Caki2 (cell line): ENCODE results near the gene SEC24C. TPM values are rescaled to one million over a fixed set of nuclear protein-coding genes. Genes with fewer than 3 reads are reported as not detected.
A peak's percentile ranks its signal among the peaks of the same experiment; 100 is the strongest.
"Not testable (repeated sequence)": the region's sequence is repeated elsewhere in the genome, so short reads cannot be mapped to it uniquely, and the experiment has no call there.

Source experiments
- DNase-seq: peaks from one replicate; pipeline ENCODE4 v3.0.0-alpha.2; 2015; ENCODE audit warnings: low read depth
- in situ Hi-C: cut with HindIII; loops from 2 replicates; pipeline ENCODE4 v1.10.0; 2016; ENCODE audit warnings: low sequenced_read_pairs, low pct_unique_long_range_greater_than_20kb, mixed read lengths
- total RNA-seq: library from RNA; depleted of rRNA; stranded (reverse); fragments of >200 nt; shearing (Covaris generic); gene quantifications from 2 replicates; pipeline ENCODE4 v1.2.3, GENCODE V29; 2014; ENCODE audit warnings: low replicate concordance

Gene SEC24C
- total RNA-seq, 1 experiment from 2014 or later, result 81.1 TPM

DNA sequence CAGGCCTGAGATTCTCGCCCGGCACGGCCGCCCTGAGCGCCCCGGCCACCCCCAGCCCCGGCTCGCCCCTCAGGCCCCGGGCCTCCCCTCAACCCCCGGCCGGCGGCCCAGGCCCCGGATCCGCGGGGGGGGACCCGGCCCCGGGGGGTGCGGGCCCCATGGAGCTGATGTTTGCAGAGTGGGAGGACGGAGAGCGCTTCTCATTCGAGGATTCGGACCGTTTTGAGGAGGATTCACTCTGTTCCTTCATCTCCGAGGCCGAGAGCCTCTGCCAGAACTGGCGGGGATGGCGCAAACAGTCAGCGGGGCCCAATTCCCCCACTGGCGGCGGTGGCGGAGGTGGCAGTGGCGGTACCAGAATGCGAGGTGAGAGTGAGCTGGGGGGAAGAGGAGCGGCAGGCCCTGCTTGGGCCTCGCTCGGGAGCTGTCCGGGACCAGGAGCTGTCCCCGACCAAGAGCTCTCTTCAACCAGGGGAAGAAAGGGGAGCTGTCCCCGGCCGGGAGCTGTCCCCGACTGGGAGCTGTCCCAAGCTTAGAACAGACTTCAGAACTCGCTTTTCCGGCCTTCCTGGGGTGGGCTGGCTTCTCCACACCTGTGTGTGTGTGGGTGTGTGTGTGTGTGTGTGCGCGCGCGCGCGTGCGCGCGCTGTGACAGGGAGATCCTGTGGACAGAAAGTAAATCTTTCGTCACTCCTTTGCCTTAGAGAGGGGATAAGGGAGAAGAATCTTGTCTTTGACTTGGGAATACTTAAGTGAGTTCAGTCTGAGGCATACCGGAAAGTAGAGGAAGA lies 41.7 kb downstream of the SEC24C start:
- DNase-seq, result peak; percentile 47
- in situ Hi-C loops, result no loop called here

DNA sequence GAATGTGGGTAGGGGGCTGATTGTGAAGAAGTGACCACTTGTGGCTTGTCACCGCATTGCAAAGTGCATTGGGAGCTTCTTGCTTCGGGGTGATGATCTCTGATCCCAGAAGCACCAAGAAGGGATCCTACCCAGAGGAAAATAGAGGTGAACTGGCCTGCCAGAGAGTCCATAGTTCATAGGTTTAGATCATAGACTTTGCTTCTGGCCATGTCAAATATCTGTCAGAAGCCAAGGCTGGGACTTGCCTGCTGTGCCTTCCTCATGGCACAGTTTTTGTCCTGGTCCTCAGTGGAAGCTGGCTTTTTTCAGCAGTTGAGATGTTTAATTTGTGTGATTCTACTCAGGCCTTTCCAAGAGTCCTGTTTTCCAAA lies 42.3 kb downstream of the SEC24C start:
- DNase-seq, result no peak
- in situ Hi-C loops, result no loop called here

DNA sequence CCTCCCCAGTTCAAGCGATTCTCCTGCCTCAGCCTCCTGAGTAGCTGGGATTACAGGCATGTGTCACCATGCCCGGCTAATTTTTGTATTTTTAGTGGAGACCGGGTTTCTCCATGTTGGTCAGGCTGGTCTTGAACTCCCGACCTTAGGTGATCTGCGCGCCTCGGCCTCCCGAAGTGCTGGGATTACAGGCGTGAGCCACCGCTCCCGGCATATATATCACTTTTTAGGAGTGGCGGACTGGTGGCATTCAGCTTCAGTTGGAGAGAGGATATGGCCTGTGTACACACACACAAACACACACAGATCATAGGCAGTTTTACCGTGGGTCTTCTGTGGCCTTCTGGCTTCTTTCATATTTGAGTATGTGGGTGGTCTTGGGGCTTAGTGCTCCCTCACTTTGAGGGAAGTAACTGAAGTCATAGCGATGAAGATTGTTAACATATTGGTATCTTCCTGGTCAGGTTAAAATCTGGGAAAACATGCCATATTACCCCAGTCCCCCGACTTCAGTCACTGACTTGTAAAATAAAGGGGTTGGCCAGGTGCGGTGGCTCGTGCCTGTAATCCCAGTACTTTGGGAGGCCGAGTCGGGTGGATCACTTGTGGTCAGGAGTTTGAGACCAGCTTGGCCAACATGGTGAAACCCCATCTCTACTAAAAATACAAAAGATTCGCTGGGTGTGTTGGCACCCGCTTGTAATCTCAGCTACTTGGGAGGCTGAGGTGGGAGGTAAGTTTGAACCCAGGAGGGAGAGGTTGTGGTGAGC lies 43.0 kb downstream of the SEC24C start:
- DNase-seq, in situ Hi-C loops: not testable (repeated sequence)

DNA sequence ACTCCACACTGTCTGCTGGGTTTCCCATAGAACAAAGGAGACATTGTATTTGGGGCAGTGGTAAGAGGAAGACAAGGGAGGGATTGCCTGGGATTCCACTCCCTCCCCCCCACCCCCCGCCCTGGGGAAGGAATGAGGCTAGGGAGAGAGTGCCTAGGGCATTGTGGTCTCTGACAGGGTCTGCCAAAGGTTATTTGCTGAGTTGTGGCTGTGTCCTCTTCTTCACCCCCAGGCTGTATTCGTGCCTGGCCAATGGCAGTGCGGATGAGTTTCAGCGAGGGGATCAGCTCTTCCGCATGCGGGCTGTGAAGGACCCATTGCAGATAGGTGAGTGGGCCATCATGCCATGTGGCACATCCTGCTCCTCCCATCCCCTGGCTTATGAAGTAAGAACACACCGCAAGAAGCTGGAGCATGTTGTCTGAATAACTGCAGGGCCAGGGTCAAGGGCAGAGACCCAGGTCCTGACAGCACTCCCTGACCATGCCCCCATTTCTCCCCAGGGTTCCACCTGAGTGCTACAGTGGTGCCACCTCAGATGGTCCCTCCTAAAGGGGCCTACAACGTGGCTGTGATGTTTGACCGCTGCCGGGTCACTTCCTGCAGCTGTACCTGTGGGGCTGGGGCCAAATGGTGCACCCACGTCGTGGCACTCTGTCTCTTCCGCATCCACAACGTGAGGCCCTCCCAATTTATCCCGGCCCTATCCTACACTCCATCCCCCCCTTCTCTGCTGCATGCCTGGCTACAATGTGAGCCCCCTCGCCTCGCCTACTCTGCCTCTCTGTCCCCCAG lies 44.9 kb downstream of the SEC24C start:
- in situ Hi-C loops, result no loop called here

DNA sequence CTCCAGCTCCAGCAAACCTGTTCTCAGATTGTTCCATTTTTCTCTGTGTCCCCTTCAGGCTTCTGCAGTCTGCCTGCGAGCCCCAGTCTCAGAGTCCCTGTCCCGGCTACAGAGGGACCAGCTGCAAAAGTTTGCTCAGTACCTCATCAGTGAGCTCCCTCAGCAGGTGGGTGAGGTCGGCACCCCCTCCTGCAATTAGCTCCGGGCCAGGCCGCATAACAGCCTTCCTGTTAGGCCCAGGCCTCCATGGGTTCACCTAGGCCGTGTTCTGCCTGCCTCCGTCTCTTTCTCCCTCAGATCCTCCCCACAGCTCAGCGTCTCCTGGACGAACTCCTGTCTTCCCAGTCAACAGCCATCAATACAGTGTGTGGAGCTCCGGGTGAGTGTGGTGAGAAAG lies 45.5 kb downstream of the SEC24C start:
- in situ Hi-C loops, result no loop called here
- no peak for DNase-seq

More for the DNA sequence above, 44.9 kb downstream of the SEC24C start:
- DNase-seq, result no peak

DNA sequence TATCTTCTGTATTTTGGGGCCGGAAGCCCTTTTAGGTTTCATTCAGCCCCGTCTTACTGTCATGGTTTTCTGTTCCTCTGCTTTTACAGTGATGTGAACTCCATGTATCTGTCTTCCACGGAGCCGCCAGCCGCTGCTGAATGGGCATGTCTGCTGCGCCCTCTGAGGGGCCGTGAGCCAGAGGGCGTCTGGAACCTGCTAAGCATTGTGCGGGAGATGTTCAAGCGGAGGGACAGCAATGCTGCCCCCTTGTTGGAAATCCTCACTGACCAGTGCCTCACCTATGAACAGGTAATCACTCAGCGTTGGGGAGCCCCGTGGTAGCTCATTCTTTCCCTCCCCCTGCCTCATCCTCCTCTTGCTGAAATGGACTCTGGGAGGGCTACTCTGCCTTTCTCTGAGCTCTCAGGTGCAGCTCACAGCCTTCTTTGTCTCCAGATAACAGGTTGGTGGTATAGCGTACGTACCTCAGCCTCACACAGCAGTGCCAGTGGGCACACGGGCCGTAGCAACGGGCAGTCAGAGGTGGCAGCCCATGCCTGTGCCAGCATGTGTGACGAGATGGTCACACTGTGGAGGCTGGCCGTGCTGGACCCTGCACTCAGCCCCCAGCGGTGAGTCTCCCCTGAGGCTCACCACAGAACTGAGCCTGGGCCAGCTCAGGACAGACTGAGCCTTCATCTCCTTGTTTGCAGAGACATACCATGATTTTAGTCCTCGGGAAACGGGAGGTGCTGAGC lies 46.9 kb downstream of the SEC24C start:
- DNase-seq, result no peak
- in situ Hi-C loops, result no loop called here

DNA sequence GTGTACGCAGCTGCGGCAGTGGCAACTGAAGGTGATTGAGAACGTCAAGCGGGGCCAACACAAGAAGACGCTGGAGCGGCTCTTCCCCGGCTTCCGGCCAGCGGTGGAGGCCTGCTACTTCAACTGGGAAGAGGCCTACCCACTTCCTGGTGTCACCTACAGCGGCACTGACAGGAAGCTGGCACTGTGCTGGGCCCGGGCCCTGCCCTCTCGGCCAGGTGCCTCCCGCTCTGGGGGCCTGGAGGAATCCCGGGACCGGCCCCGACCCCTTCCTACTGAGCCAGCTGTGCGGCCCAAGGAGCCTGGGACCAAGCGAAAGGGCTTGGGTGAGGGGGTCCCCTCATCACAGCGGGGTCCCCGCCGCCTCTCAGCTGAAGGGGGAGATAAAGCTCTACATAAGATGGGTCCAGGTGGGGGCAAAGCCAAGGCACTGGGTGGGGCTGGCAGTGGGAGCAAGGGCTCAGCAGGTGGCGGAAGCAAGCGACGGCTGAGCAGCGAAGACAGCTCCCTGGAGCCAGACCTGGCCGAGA lies 47.8 kb downstream of the SEC24C start:
- in situ Hi-C loops, result no loop called here
- DNase-seq, result no peak

DNA sequence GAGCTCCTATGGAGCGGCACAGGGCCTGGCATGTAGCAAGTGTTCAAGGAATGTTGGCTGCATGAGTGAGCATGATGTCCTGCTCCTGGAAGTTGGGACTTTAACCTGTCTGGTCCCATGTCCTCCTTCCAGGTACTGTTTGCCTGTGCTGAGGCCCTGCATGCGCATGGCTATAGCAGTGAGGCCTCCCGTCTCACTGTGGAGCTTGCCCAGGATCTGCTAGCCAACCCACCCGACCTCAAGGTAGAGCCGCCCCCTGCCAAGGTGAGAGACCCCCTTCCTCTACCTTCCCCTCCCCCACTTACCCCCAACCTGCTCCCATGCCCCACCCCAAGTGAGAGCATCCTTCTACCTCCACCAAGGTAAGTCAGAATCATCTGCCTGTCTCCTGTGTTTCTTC lies 49.3 kb downstream of the SEC24C start:
- in situ Hi-C loops, result no loop called here
- DNase-seq, result no peak

DNA sequence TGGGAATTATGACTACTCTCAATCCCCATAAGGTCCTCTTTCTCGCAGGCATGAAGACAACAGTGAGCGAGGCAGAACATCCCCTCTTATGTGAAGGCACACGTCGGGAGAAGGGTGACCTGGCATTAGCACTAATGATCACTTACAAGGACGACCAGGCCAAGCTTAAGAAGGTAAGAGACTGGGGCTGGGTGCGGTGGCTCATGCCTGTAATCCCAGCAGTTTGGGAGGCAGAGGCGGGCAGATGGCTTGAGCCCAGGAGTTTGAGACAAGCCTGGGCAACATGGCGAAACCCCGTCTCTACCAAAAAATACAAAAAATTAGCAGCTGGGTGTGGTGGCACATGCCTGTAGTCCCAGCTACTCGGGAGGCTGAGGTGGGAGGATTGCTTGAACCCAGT lies 51.3 kb downstream of the SEC24C start:
- DNase-seq, in situ Hi-C loops: not testable (repeated sequence)

DNA sequence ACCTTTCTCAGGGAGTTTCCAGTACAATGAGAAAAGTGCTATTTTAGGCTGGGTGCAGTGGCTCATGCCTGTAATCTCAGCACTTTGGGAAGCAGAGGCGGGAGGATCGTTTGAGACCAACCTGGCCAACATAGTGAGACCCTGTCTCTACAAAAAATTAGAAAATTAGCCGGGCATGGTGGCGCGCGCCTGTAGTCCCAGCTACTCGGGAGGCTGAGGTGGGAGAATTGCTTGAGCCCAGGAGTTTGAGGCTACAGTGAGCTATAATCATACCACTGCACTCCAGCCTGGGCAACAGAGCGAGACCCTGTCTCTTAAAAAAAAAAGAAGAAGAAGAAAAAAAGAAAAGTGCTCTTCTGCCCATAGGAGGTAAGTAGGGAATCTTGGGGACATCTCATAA lies 51.9 kb downstream of the SEC24C start:
- in situ Hi-C loops, DNase-seq: not testable (repeated sequence)

DNA sequence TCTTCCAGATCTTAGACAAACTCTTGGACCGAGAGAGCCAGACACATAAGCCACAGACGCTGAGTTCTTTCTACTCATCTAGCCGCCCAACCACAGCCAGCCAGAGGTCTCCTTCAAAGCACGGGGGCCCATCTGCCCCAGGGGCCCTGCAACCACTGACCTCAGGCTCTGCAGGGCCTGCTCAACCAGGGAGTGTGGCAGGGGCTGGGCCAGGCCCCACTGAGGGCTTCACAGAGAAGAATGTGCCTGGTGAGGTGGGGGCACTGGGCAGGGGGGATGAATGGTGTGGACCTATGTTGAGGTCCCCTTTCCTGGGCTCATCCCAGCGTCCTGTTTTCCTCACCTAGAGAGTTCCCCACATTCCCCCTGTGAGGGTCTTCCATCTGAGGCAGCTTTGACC lies 52.6 kb downstream of the SEC24C start:
- DNase-seq, result no peak
- in situ Hi-C loops, result no loop called here

DNA sequence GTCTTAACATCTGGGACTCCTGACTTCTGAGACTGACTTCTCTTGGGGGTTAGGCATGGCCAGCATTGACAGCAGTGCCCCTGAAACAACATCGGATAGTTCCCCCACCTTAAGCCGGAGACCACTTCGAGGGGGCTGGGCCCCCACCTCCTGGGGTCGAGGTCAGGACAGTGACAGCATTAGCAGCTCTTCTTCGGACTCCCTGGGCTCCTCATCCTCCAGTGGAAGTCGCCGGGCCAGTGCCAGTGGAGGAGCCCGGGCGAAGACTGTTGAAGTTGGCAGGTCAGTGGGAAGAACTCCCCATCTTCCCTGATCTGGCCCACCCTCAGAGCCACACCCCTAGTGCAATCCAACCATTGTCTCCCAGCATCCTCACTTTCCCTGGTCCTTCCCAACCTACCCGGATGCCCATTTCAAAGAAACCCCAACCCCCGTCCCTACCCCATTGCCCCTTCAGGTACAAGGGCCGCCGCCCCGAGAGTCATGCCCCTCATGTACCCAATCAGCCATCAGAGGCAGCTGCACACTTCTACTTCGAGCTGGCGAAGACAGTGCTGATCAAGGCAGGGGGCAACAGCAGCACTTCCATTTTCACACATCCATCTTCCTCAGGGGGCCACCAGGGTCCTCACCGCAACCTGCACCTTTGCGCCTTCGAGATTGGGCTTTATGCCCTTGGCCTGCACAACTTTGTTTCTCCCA lies 53.3 kb downstream of the SEC24C start:
- in situ Hi-C loops, result no loop called here
- no peak for DNase-seq

DNA sequence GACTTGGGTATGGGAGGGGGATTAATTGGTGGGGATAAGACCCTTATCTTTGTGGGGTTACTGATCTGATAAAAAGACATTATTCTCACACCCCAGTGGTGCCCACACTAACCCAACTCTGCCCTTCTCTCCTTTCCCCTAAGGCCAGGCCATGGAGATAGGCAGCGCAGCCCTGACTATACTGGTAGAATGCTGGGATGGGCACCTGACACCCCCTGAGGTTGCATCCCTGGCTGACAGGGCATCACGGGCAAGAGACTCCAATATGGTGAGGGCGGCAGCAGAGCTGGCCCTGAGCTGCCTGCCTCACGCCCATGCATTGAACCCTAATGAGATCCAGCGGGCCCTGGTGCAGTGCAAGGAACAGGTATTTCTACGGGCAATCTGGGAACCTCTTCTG lies 53.9 kb downstream of the SEC24C start:
- no peak for DNase-seq
- in situ Hi-C loops, result no loop called here

DNA sequence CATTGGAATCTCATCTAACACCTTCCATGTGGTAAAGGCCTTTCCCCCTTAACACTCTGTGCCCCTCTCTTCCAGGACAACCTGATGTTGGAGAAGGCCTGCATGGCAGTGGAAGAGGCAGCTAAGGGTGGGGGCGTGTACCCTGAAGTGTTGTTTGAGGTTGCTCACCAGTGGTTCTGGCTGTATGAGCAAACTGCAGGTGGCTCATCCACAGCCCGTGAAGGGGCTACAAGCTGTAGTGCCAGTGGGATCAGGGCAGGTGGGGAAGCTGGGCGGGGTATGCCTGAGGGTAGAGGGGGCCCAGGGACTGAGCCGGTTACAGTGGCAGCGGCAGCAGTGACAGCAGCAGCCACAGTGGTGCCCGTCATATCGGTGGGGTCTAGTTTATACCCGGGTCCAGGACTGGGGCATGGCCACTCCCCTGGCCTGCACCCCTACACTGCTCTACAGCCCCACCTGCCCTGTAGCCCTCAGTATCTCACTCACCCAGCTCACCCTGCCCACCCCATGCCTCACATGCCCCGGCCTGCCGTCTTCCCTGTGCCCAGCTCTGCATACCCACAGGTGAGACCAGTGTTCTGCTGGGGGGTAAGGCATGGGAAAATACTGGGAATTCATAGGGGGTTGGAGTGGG lies 54.9 kb downstream of the SEC24C start:
- in situ Hi-C loops, result no loop called here
- no peak for DNase-seq

DNA sequence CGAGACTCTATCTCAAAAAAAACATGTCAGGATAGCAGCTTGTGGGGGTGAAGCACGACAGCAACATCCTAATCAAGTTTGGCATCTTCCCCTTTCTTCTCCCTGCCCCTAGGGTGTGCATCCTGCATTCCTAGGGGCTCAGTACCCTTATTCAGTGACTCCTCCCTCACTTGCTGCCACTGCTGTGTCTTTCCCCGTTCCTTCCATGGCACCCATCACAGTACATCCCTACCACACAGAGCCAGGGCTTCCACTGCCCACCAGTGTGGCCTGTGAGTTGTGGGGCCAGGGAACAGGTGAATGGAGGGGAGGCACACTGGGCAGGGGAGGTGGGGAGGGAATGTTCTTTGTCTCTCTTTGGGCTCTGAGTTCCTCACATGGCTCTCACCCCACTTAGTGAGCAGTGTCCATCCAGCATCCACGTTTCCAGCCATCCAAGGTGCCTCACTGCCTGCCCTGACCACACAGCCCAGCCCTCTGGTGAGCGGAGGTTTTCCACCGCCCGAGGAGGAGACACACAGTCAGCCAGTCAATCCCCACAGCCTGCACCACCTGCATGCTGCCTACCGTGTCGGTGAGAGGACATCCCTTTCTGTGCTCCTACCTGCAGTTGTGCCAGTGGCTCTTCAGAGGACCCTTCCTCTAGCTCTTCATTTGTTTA lies 55.9 kb downstream of the SEC24C start:
- in situ Hi-C loops, result no loop called here
- DNase-seq, result no peak

DNA sequence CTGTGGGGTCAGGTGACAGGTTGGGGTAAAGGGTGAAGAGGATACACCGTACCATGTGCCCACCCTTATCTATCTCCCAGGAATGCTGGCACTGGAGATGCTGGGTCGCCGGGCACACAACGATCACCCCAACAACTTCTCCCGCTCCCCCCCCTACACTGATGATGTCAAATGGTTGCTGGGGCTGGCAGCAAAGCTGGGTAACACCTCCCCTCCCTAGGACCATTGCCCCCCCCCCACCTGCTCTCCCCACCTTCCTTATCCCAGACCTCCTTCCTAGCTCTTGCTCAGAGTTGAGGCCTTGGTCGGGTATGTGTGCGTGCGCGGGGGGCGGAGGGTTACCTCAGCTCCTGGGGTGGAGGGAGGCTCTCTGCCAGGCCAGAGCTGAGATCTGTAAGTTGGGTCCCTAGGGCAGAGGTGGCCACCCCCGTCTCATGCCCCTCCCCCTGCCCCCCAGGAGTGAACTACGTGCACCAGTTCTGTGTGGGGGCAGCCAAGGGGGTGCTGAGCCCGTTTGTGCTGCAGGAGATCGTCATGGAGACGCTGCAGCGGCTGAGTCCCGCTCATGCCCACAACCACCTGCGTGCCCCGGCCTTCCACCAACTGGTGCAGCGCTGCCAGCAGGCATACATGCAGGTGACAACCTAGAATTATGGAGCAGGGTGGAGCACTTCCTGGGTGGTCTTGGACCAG lies 56.5 kb downstream of the SEC24C start:
- no peak for DNase-seq
- in situ Hi-C loops, result no loop called here
